IMR-90 (cell line): ENCODE measurements around the gene PLXDC2. TPM values are rescaled to one million over a fixed set of nuclear protein-coding genes. Genes with fewer than 3 reads are reported as not detected.

Experiments used
- ATAC-seq: fragments of 200-7000 bp; cut with Tn5 transposase; 2 replicates; pipeline ENCODE4 v1.9.1; 2020; ENCODE audit warnings: low read depth, mild to moderate bottlenecking, moderate library complexity
- BruUV-seq: library from RNA; stranded (reverse); fragments of 400-500 nt; replicated peaks from 2 replicates; lab custom pipeline; 2021; lab: Mats Ljungman, UMichigan
- CTCF ChIA-PET: fragments of 300-600 bp; formaldehyde crosslinking; extraction: SDS; loops from one replicate; lab custom pipeline; 2021; ENCODE audit warnings: antibody characterized with exemption; lab: Yijun Ruan, JAX
- POLR2A ChIA-PET: fragments of 300-600 bp; sonication (Branson Sonifier 250); formaldehyde crosslinking; loops from one replicate; lab custom pipeline; 2022; ENCODE audit warnings: antibody characterized with exemption; ENCODE audit not compliant: unreplicated experiment; lab: Charles Lee
- DNase-seq: peaks from one replicate; pipeline ENCODE4 v3.0.0; 2013
- H2AFZ ChIP-seq: replicated peaks from 2 replicates; pipeline ENCODE3; 2013; ENCODE audit warnings: low read length, mild to moderate bottlenecking; ENCODE audit not compliant: poor library complexity
- H2AK5ac ChIP-seq: 2 replicates; pipeline ENCODE4 v1.6.1; 2013; ENCODE audit warnings: low read depth, low read length, inconsistent platforms
- H2AK9ac ChIP-seq: replicated peaks from 2 replicates; pipeline ENCODE3; 2013; ENCODE audit warnings: mild to moderate bottlenecking, low read depth, low read length, moderate library complexity; ENCODE audit not compliant: poor library complexity
- H2BK120ac ChIP-seq: 2 replicates; pipeline ENCODE4 v1.6.1; 2013; ENCODE audit warnings: low read depth, low read length, inconsistent platforms
- H2BK15ac ChIP-seq: 3 replicates; pipeline ENCODE4 v1.6.1; 2013; ENCODE audit warnings: low read depth, low read length, inconsistent platforms
- H2BK20ac ChIP-seq: 2 replicates; pipeline ENCODE4 v1.6.1; 2013; ENCODE audit warnings: low read depth, mild to moderate bottlenecking, inconsistent platforms, low read length, moderate library complexity
- H2BK5ac ChIP-seq: 2 replicates; pipeline ENCODE4 v1.6.1; 2013; ENCODE audit warnings: mild to moderate bottlenecking, low read depth, low read length, inconsistent platforms; ENCODE audit not compliant: poor library complexity, severe bottlenecking
- H3K14ac ChIP-seq: replicated peaks from 2 replicates; pipeline ENCODE4 v1.6.1; 2013; ENCODE audit warnings: low read depth, low read length, inconsistent platforms
- H3K18ac ChIP-seq: 2 replicates; pipeline ENCODE4 v1.6.1; 2013; ENCODE audit warnings: low read depth, low read length, control low read depth
- H3K23ac ChIP-seq: 2 replicates; pipeline ENCODE4 v1.6.1; 2013; ENCODE audit warnings: low read depth, low read length, inconsistent platforms
- H3K27ac ChIP-seq: 2 replicates; pipeline ENCODE4 v1.5.1; 2013; ENCODE audit warnings: mild to moderate bottlenecking, control low read depth, low read length; ENCODE audit not compliant: insufficient read depth
- H3K27me3 ChIP-seq: 2 replicates; pipeline ENCODE4 v1.6.1; 2013; ENCODE audit warnings: low read length; ENCODE audit not compliant: control insufficient read depth, insufficient read depth
- H3K36me3 ChIP-seq: 2 replicates; pipeline ENCODE4 v1.6.1; 2013; ENCODE audit warnings: low read length, mixed read lengths; ENCODE audit not compliant: control insufficient read depth, insufficient read depth
- H3K4ac ChIP-seq: 2 replicates; pipeline ENCODE4 v1.6.1; 2013; ENCODE audit warnings: low read depth, low read length, inconsistent platforms
- H3K4me1 ChIP-seq: 2 replicates; pipeline ENCODE4 v1.6.1; 2013; ENCODE audit warnings: low read length, mixed read lengths; ENCODE audit not compliant: control insufficient read depth, insufficient read depth
- H3K4me2 ChIP-seq: 2 replicates; pipeline ENCODE4 v1.6.1; 2013; ENCODE audit warnings: low read depth, mild to moderate bottlenecking, control low read depth, low read length, moderate library complexity
- H3K4me3 ChIP-seq: 2 replicates; pipeline ENCODE4 v1.5.1; 2013; ENCODE audit warnings: low read depth, mild to moderate bottlenecking, control low read depth, low read length, moderate library complexity; ENCODE audit not compliant: insufficient read depth
- H3K56ac ChIP-seq: 2 replicates; pipeline ENCODE4 v1.6.1; 2013; ENCODE audit warnings: low read length, inconsistent platforms; ENCODE audit not compliant: insufficient read depth; ENCODE audit errors: extremely low read depth
- H3K79me1 ChIP-seq, 2 experiments: 2 replicates each; pipeline ENCODE4 v1.6.1; 2013; ENCODE audit warnings: low read length in 2 of 2, inconsistent platforms in 1 of 2, low read depth in 1 of 2
- H3K9ac ChIP-seq: 2 replicates; pipeline ENCODE4 v1.6.1; 2013; ENCODE audit warnings: low read depth, low read length, control low read depth
- H3K9me1 ChIP-seq: 2 replicates; pipeline ENCODE4 v1.6.1; 2013; ENCODE audit warnings: low read length, inconsistent platforms; ENCODE audit not compliant: insufficient read depth
- H3K9me3 ChIP-seq: 2 replicates; pipeline ENCODE4 v1.6.1; 2013; ENCODE audit warnings: low read length; ENCODE audit not compliant: control insufficient read depth, insufficient read depth
- H4K20me1 ChIP-seq: 2 replicates; pipeline ENCODE4 v1.6.1; 2013; ENCODE audit warnings: low read length, inconsistent platforms; ENCODE audit not compliant: insufficient read depth
- H4K5ac ChIP-seq: 2 replicates; pipeline ENCODE4 v1.6.1; 2013; ENCODE audit warnings: mild to moderate bottlenecking, low read depth, low read length, control low read depth
- H4K8ac ChIP-seq, 2 experiments: 2 replicates each; pipeline ENCODE4 v1.6.1; 2013; ENCODE audit warnings: low read depth in 2 of 2, low read length in 2 of 2, control low read depth in 1 of 2, inconsistent platforms in 1 of 2
- H4K91ac ChIP-seq: 2 replicates; pipeline ENCODE4 v1.6.1; 2013; ENCODE audit warnings: low read depth, low read length, inconsistent platforms; ENCODE audit not compliant: insufficient read depth
- CEBPB ChIP-seq: IDR thresholded peaks from 2 replicates; pipeline ENCODE4 v1.6.1; 2012; ENCODE audit warnings: low read depth, low read length, improper control_type of control experiment
- MXI1 ChIP-seq: IDR thresholded peaks from 2 replicates; pipeline ENCODE4 v1.6.1; 2012; ENCODE audit warnings: low read depth, mild to moderate bottlenecking, low read length, moderate library complexity, borderline replicate concordance
- POLR2A ChIP-seq: IDR thresholded peaks from 2 replicates; pipeline ENCODE4 v1.6.1; 2012; ENCODE audit warnings: mild to moderate bottlenecking, low read depth, low read length
- WGBS, 2 experiments: methylation state at CpG; one replicate each; pipeline versions ENCODE4 v1.1.5 to v1.1.7; 2013; ENCODE audit warnings: missing lambda C conversion rate in 2 of 2; ENCODE audit not compliant: insufficient read length in 1 of 2; ENCODE audit errors: extremely low coverage in 2 of 2; 5-methylcytosine and 5-hydroxymethylcytosine counted together
- dilution Hi-C: fragments of 300-500 bp; cut with HindIII; formaldehyde crosslinking; loops from one replicate; pipeline ENCODE4 v1.14.3; 2018; ENCODE audit warnings: low sequenced_read_pairs; ENCODE audit not compliant: unreplicated experiment
- in situ Hi-C: fragments of 300-500 bp; cut with MboI; formaldehyde crosslinking; loops from 3 replicates; pipeline ENCODE4 v1.14.3; 2019; ENCODE audit warnings: low sequenced_read_pairs, inconsistent platforms, mixed read lengths
- intact Hi-C: fragments of 100-400 bp; cut with micrococcal nuclease; formaldehyde crosslinking; loops from 2 replicates; pipeline ENCODE4 v1.10.0; 2022
- polyA plus RNA-seq, 3 experiments: library from polyadenylated mRNA; depleted of rRNA; stranded (reverse); fragments of >200 nt; gene quantifications; 2 replicates each; pipeline ENCODE4 v1.2.3, GENCODE V29; 2012; ENCODE audit warnings: low replicate concordance in 1 of 3
- total RNA-seq: library from RNA; depleted of rRNA; stranded (reverse); fragments of >200 nt; gene quantifications from 2 replicates; pipeline ENCODE4 v1.2.3, GENCODE V29; 2012

The PLXDC2 gene
- total and polyA plus RNA-seq, 2 of the 4 experiments (the other 2 are of a cell fraction): 3.2 to 6.1 TPM

DNA sequence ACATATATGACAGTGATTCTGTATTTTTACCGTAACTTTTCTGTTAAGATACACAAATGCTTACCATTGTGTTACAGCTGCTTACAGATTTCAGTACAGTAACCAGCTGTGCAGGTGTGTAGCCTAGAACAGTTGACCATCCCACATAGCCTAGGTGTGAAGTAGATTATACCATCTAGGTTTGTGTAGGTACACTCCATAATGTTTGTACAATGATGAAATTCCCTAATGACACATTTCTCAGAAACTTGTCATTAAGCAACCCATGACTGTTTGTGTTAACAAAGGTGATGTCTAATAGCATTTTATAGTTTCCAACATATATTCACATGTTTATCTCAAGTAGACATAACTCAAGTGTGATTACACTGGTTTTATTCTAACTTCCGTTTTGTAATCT is 218.5 kb downstream of the PLXDC2 start:
- Histone ChIP-seq H3K4me1 (no peaks in the 10 kb centered on the region), H2BK120ac (no peak overlapping the region), H4K20me1 (no peaks in the 10 kb centered on the region), H3K9me3 (no peaks in the 10 kb centered on the region), H3K36me3 (no peaks in the 10 kb centered on the region), H3K27ac (no peak overlapping the region), H4K5ac (no peak overlapping the region), H3K79me1 (no peaks in the 10 kb centered on the region), H3K14ac (no peak overlapping the region), H4K8ac (no peak overlapping the region), H3K56ac (no peak overlapping the region), H3K4me2 (no peak overlapping the region), H3K9ac (no peak overlapping the region), H4K91ac (no peak overlapping the region), H3K4ac (no peak overlapping the region), H3K4me3 (no peak overlapping the region), H2AK9ac (no peak overlapping the region), H2BK15ac (no peak overlapping the region), H2AFZ (no peak overlapping the region), H3K23ac (no peak overlapping the region), H2AK5ac (no peak overlapping the region), H3K9me1 (no peaks in the 10 kb centered on the region), H2BK5ac (no peak overlapping the region), H3K27me3 (no peaks in the 10 kb centered on the region), H3K18ac (no peak overlapping the region), H2BK20ac (no peak overlapping the region)
- TF ChIP-seq MXI1 (no peak), POLR2A (no peak), CEBPB (peak; percentile 4; the same call in 1 of the 2 replicates)
- ATAC-seq: no peak
- dilution Hi-C loops: no loop called here
- no peak for DNase-seq
- intact Hi-C loops: no loop called here
- in situ Hi-C loops: no loop called here
- WGBS, 2 experiments: no CpG with 5 or more reads among the region's 2 CpGs
- BruUV-seq: no TSS peak
- ChIA-PET POLR2A (no interaction called here), CTCF (no interaction called here)
